Measurements from ENCODE around the gene CYP21A2. TPM values are rescaled to one million over a fixed set of nuclear protein-coding genes. Genes with fewer than 3 reads are reported as not detected.
"Not testable (repeated sequence)": the region's sequence is repeated elsewhere in the genome, so short reads cannot be mapped to it uniquely, and the experiment has no call there.

Gene CYP21A2
- total RNA-seq, 1 experiment from 2014 or later = not detected

- no peaks in the 10 kb centered on the region for H3K36me3 ChIP-seq
- H3K4me3 ChIP-seq = no peak overlapping the region
- H3K27ac ChIP-seq = no peak overlapping the region
- H3K4me1 ChIP-seq = no peaks in the 10 kb centered on the region
- H3K27me3 ChIP-seq = no peaks in the 10 kb centered on the region; the same call in 1 of the 2 replicates
- DNase-seq = no peak
- H3K9me3 ChIP-seq (replicated peaks) = no peaks in the 10 kb centered on the region
Observed at GRCh38 chr6:32057966-32058365, 19.8 kb downstream of the CYP21A2 start.

GRCh38 chr6:32058511-32058963, 20.3 kb downstream of the CYP21A2 start:
- H3K4me3 ChIP-seq = no peak overlapping the region
- H3K9me3 ChIP-seq (replicated peaks) = no peaks in the 10 kb centered on the region
- no peaks in the 10 kb centered on the region for H3K36me3 ChIP-seq
- DNase-seq = no peak
- H3K27ac ChIP-seq = no peak overlapping the region
- no peaks in the 10 kb centered on the region for H3K4me1 ChIP-seq
- no peaks in the 10 kb centered on the region; the same call in 1 of the 2 replicates for H3K27me3 ChIP-seq

- Histone ChIP-seq H3K27ac (no peak overlapping the region), H3K36me3 (no peaks in the 10 kb centered on the region), H3K27me3 (no peaks in the 10 kb centered on the region; the same call in 1 of the 2 replicates), H3K4me3 (no peak overlapping the region), H3K9me3 (replicated peaks) (no peaks in the 10 kb centered on the region), H3K4me1 (no peaks in the 10 kb centered on the region)
- DNase-seq = no peak
Observed at GRCh38 chr6:32060966-32061655, 22.9 kb downstream of the CYP21A2 start.

GRCh38 chr6:32064706-32065105, 26.5 kb downstream of the CYP21A2 start:
- no peak for DNase-seq
- Histone ChIP-seq H3K27me3 (no peaks in the 10 kb centered on the region), H3K9me3 (replicated peaks) (no peaks in the 10 kb centered on the region), H3K36me3 (no peaks in the 10 kb centered on the region), H3K4me3 (no peak overlapping the region), H3K4me1 (no peaks in the 10 kb centered on the region), H3K27ac (no peak overlapping the region)

- H3K9me3 ChIP-seq (replicated peaks); H3K27me3 ChIP-seq; DNase-seq; H3K36me3 ChIP-seq; H3K27ac ChIP-seq; H3K4me3 ChIP-seq: not testable (repeated sequence)
- peaks cover 11% of the 10 kb centered on the region for H3K4me1 ChIP-seq
Observed at GRCh38 chr6:32067521-32067920, 29.3 kb downstream of the CYP21A2 start.

GRCh38 chr6:32068315-32068714, 30.1 kb downstream of the CYP21A2 start:
- DNase-seq; H3K27me3 ChIP-seq; H3K27ac ChIP-seq; H3K9me3 ChIP-seq (replicated peaks); H3K36me3 ChIP-seq; H3K4me3 ChIP-seq: not testable (repeated sequence)
- H3K4me1 ChIP-seq = peaks cover 19% of the 10 kb centered on the region

DNA sequence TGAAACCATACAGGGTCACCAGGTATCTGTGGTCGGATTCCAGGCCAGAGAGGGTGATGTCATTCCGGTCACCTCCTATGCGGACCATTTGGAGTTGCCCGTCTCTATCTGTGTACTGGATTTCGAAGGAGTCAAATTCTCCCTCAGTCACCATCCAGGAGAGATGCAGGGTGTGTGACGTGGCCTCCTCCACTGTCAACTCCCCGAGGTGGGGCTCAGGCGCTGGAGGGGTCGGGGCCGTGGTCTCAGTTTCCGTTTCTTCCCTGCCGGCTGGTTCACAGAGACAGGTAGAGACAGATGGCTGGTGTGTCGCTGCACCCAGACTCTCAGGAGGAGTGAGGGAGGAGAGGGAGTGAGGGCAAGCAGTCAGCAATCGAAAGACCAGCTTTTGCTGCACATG, 30.7 kb downstream of the CYP21A2 start:
- H3K27ac ChIP-seq = no peak overlapping the region
- no peaks in the 10 kb centered on the region for H3K36me3 ChIP-seq
- H3K27me3 ChIP-seq = no peaks in the 10 kb centered on the region
- DNase-seq = no peak
- H3K9me3 ChIP-seq (replicated peaks) = no peaks in the 10 kb centered on the region
- H3K4me3 ChIP-seq = no peak overlapping the region
- peaks cover 24% of the 10 kb centered on the region for H3K4me1 ChIP-seq

- no peak overlapping the region for H3K4me3 ChIP-seq
- H3K27me3 ChIP-seq = no peaks in the 10 kb centered on the region
- H3K27ac ChIP-seq = no peak overlapping the region
- no peaks in the 10 kb centered on the region for H3K9me3 ChIP-seq (replicated peaks)
- H3K4me1 ChIP-seq = peaks cover 26% of the 10 kb centered on the region
- DNase-seq = no peak
- no peaks in the 10 kb centered on the region for H3K36me3 ChIP-seq
Observed at GRCh38 chr6:32069460-32069859, 31.2 kb downstream of the CYP21A2 start.

- Histone ChIP-seq H3K27ac (no peak overlapping the region), H3K4me1 (peaks cover 27% of the 10 kb centered on the region), H3K27me3 (no peaks in the 10 kb centered on the region), H3K36me3 (no peaks in the 10 kb centered on the region), H3K9me3 (replicated peaks) (no peaks in the 10 kb centered on the region), H3K4me3 (no peak overlapping the region)
- no peak for DNase-seq
Observed at GRCh38 chr6:32069878-32070515, 31.8 kb downstream of the CYP21A2 start.

DNA sequence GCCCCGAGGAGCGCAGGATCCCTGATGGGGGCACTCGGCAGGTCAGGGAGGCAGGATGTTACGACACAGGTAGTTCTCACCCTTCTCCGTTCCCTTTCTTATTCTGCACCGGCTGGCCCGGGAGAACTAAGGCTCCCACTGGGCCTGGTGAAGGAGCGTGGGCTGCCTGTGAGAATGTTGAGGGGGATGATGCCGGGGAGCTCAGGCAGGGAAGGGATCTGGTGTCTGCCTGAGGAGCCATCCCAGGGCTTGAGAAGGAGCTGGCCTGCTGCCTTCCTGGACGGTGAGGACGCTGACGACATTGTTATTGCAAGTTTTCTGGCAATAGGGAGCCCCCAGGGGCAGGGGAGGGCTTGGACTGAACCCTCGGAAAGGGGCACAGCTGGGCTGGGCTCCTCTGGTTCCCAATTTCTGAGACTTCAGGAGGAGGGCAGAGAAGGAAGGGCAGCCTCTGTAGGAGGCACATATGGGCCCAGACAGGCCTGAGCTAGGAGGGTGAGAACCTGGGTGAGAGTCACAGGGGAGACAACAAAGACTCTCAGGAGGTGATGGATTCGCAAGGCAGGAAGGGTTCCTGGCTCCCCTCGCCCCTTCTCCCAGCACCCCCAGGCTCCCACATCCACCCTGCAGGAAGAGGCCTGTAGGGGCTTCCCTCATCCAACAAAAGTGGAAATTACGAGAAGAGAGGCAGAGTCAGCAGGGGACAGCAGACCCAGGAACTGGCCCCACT, 32.8 kb downstream of the CYP21A2 start:
- H3K27me3 ChIP-seq = no peaks in the 10 kb centered on the region
- no peaks in the 10 kb centered on the region for H3K36me3 ChIP-seq
- H3K27ac ChIP-seq = no peak overlapping the region
- H3K9me3 ChIP-seq (replicated peaks) = no peaks in the 10 kb centered on the region
- no peak for DNase-seq
- H3K4me1 ChIP-seq = peaks cover 37% of the 10 kb centered on the region
- H3K4me3 ChIP-seq = no peak overlapping the region

- Histone ChIP-seq H3K4me3 (no peak overlapping the region), H3K4me1 (peaks cover 48% of the 10 kb centered on the region), H3K9me3 (replicated peaks) (no peaks in the 10 kb centered on the region), H3K27ac (peak overlapping the region; percentile 19; the same call in 1 of the 2 replicates), H3K36me3 (no peaks in the 10 kb centered on the region), H3K27me3 (no peaks in the 10 kb centered on the region)
- DNase-seq = peak; percentile 77 to 87
Observed at GRCh38 chr6:32073101-32073500, 34.9 kb downstream of the CYP21A2 start.

DNA sequence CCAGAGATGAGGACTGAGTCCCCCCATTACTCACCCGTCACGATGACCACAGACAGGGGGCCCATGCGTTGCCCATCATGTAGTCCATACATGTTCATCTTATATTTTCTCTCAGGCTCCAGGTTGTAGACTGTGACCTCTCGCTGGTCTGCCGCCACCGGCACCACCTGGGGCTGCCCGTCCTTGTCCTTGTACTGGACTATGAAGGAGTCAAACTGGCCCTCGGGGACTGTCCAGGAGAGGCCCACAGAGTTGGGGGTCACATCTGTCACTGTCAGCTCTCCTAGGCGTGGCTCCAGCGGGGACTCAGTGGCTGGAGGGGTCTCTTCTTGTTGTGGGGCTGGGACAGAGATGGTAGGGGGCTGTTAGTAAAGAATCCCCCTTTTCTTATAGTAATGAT, 35.4 kb downstream of the CYP21A2 start:
- Histone ChIP-seq H3K27ac (peak overlapping the region; percentile 19; the same call in 1 of the 2 replicates), H3K27me3 (no peaks in the 10 kb centered on the region), H3K4me3 (no peak overlapping the region), H3K9me3 (replicated peaks) (no peaks in the 10 kb centered on the region), H3K36me3 (no peaks in the 10 kb centered on the region), H3K4me1 (peaks cover 48% of the 10 kb centered on the region)
- DNase-seq = no peak

DNA sequence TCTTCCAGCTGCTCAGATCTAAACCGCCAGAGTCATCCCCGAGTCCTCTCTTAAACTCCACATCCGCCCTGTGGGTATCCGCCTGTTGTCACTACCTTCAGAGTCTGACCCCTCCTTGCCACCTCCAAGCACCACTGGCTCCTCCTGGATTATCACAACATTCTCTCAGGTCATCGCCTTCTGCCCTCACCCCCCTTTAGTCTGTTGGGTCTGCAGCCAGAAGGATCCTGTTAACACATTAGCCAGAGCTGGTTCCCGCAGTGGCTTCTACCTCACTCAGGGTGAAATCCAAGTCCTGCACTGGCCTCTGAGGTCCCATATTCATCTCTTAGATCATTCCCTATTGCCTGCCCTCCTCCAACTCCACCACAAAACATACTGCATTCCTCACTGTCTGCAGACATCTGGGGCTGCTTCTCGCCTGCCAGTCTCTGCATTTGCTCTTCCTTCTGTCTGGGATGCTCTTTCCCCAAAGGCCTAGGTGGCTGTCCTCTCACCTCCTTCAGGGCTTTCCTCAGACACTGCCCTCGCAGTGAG, 36.8 kb downstream of the CYP21A2 start:
- no peaks in the 10 kb centered on the region for H3K36me3 ChIP-seq
- H3K27me3 ChIP-seq = no peaks in the 10 kb centered on the region
- H3K27ac ChIP-seq = peak overlapping the region; percentile 70
- H3K4me1 ChIP-seq = peaks cover 48% of the 10 kb centered on the region
- no peaks in the 10 kb centered on the region for H3K9me3 ChIP-seq (replicated peaks)
- peak; percentile 61 to 69 for DNase-seq
- no peak overlapping the region for H3K4me3 ChIP-seq

DNA sequence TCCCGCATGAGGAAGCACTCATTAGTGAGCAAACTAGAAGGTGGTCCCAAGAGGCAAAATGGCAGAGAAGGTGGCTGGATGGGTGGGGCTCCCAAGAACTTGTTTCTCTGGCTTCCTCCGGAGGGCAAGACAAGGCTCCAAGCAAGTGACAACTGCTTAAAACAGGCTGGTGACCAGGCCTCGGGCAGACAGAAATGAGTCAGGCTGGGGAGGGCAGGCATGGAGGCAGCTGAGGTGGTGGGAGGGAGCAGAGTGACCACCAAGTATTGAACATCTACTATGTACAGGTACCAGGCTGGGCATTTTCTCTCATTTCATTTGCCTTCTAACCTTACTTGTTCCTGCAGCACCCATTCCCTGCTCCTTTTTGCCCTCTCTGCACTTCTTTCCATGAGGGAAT, 37.6 kb downstream of the CYP21A2 start:
- Histone ChIP-seq H3K4me1 (peaks cover 48% of the 10 kb centered on the region), H3K4me3 (no peak overlapping the region), H3K9me3 (replicated peaks) (no peaks in the 10 kb centered on the region), H3K27me3 (no peaks in the 10 kb centered on the region), H3K36me3 (no peaks in the 10 kb centered on the region), H3K27ac (peak overlapping the region; percentile 70)
- peak; percentile 27 to 28 for DNase-seq

- H3K4me3 ChIP-seq = no peak overlapping the region
- no peaks in the 10 kb centered on the region for H3K9me3 ChIP-seq (replicated peaks)
- H3K27me3 ChIP-seq = no peaks in the 10 kb centered on the region
- peaks cover 53% of the 10 kb centered on the region for H3K4me1 ChIP-seq
- H3K27ac ChIP-seq = peak overlapping the region; percentile 70
- DNase-seq = peak; percentile 52 to 62
- H3K36me3 ChIP-seq = no peaks in the 10 kb centered on the region
Observed at GRCh38 chr6:32076321-32076809, 38.1 kb downstream of the CYP21A2 start.
